Skeletal muscle tissue (tissue), 4 donors: ENCODE data around the gene GPR89A. TPM values are rescaled to one million over a fixed set of nuclear protein-coding genes. Genes with fewer than 3 reads are reported as not detected.
A peak's percentile ranks its signal among the peaks of the same experiment; 100 is the strongest.
"Not testable (repeated sequence)": the region's sequence is repeated elsewhere in the genome, so short reads cannot be mapped to it uniquely, and the experiment has no call there.

Source experiments
- H3K27ac ChIP-seq: one replicate; pipeline ENCODE4 v1.7.0; 2013; ENCODE audit warnings: mild to moderate bottlenecking, low read depth, low read length, inconsistent platforms
- H3K27me3 ChIP-seq, 3 donors: one replicate each; pipeline ENCODE4 v1.7.0; 2013; ENCODE audit warnings: low read length in 3 of 3; ENCODE audit not compliant: control insufficient read depth in 3 of 3, insufficient read depth in 3 of 3
- H3K36me3 ChIP-seq, 3 donors: one replicate each; pipeline ENCODE4 v1.7.0; 2013; ENCODE audit warnings: low read length in 3 of 3; ENCODE audit not compliant: control insufficient read depth in 3 of 3, insufficient read depth in 3 of 3
- H3K4me1 ChIP-seq, 3 donors: one replicate each; pipeline ENCODE4 v1.7.0; 2013; ENCODE audit warnings: low read length in 3 of 3, mild to moderate bottlenecking in 3 of 3; ENCODE audit not compliant: control insufficient read depth in 3 of 3, insufficient read depth in 3 of 3
- H3K4me3 ChIP-seq, 3 donors: one replicate each; pipeline ENCODE4 v1.7.0; 2013; ENCODE audit warnings: low read length in 3 of 3
- H3K9ac ChIP-seq, 3 donors: one replicate each; pipeline ENCODE4 v1.7.0; 2013; ENCODE audit warnings: low read length in 3 of 3, mild to moderate bottlenecking in 3 of 3, moderate library complexity in 2 of 3, low read depth in 1 of 3
- H3K9me3 ChIP-seq, 3 donors: one replicate each; pipeline ENCODE4 v1.7.0; 2013; ENCODE audit warnings: low read length in 3 of 3; ENCODE audit not compliant: control insufficient read depth in 3 of 3
- total RNA-seq: library from RNA; depleted of rRNA; stranded (reverse); fragments of >200 nt; gene quantifications from one replicate; pipeline ENCODE4 v1.2.3, GENCODE V29; 2014
- donor health status: Osteomylitis.

Gene GPR89A
- total RNA-seq: 24.5 TPM

DNA sequence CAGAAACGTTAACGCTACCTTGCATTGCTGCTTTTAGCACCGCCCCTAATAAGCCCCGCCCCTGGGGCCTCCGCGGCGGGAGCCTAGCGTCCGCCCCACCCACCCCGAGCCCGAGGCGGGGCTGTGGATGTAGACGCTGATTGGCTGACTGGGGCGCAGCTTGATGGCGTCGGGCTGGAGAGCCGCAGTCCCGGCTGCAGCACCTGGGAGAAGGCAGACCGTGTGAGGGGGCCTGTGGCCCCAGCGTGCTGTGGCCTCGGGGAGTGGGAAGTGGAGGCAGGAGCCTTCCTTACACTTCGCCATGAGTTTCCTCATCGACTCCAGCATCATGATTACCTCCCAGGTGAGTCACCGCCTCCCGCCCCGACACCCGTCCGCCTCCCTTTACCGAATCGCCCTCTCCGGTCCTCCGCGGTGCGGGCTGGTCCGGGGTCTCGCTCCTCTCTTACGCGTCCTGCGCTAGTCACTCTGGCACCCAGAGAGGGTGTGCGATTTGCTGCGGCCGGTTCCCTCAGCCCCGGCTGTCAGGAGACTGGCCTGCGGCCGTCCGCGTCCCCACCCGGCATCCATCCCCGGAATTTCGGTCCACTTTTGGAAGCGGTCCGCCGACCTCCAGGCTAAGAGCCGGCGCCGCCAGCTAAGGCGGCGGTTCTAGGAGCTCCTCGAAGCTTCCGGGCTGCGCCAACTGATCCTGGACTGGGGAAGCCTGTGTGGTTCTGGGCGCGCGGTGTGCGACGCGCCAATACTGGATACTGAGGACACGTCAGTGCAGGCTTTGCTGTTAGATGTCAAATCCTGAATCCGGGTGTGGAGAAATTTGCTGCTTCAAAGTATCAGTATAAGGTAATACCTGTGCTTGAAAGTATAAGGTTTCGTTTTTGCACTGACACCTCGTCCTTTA lies at the start of gene GPR89A:
TSS of gene GPR89A (plus strand) at position 156 of the 901 bp plus-strand sequence. CDS start at position 302, 146 bp downstream.
- Histone ChIP-seq H3K27ac (peak within 1 kb of the TSS; percentile 58), H3K9ac (peak within 1 kb of the TSS; percentile 70 to 85 (median 78)), H3K4me3 (peak within 1 kb of the TSS; percentile 81 to 88 (median 84))
- not testable (repeated sequence) for H3K27me3 ChIP-seq, H3K9me3 ChIP-seq, H3K36me3 ChIP-seq, H3K4me1 ChIP-seq

DNA sequence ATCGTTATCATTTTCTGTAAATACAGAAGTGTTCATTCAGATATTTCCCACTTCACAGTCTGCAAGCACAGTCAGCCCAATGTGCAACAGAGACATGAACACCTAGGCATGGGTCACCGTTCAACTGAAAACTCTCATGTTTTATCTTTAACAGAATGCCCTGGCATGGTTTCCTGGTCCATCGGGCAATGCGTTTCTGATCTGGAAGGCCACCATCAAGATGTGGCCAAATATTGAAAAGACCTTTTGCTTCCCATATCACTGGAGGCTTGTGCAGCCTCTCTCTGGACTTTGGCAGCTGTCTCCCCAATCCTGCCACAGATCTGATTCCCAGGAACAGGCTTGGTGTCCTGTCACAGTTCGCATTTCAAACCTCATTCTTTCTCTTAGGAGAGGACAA lies 21.0 kb upstream of the GPR89A start:
- H3K36me3 ChIP-seq, H3K9ac ChIP-seq, H3K4me1 ChIP-seq, H3K9me3 ChIP-seq, H3K27ac ChIP-seq, H3K27me3 ChIP-seq, H3K4me3 ChIP-seq: not testable (repeated sequence)

DNA sequence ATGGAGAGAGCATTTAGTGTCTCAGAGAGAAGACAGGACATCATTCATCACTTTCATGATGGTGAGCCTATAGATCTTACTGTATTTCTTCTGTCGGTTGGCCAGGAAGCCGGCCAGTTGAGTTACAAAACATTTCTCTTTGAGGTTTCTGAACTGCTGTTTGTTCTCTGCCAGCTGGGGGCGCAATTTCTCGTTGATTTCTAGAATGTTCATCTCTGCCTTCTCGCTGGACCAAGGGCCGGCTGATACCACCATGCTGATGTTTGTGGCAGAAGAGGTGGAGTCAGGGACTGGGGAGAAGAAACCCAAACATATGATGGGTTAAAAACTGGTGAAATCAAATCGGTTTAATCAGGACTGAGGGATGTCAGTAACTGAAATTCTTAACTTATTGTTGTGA lies 17.0 kb upstream of the GPR89A start:
- H3K27ac ChIP-seq, H3K4me1 ChIP-seq, H3K27me3 ChIP-seq, H3K4me3 ChIP-seq, H3K36me3 ChIP-seq, H3K9me3 ChIP-seq, H3K9ac ChIP-seq: not testable (repeated sequence)

DNA sequence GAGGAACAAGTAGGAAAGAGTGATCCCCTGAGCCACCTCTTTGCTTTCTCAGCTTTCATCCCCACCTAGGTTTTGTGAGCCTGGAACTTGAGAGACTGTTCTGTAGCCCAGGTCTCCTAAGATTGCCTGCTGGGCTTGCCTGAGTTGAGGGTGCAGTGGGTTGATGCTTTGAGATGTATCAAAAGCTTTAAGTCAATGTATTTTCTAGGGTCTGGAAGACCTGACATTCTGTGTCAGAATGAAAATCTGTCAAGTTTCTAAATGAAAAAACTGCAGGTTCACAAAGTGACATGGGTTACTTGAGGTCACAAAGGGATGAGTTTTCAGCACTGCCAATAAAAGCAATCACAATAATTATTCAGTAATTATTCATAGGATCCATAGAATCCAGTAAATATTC lies 15.4 kb upstream of the GPR89A start:
- not testable (repeated sequence) for H3K27me3 ChIP-seq, H3K27ac ChIP-seq, H3K9me3 ChIP-seq, H3K4me1 ChIP-seq, H3K4me3 ChIP-seq, H3K9ac ChIP-seq, H3K36me3 ChIP-seq

DNA sequence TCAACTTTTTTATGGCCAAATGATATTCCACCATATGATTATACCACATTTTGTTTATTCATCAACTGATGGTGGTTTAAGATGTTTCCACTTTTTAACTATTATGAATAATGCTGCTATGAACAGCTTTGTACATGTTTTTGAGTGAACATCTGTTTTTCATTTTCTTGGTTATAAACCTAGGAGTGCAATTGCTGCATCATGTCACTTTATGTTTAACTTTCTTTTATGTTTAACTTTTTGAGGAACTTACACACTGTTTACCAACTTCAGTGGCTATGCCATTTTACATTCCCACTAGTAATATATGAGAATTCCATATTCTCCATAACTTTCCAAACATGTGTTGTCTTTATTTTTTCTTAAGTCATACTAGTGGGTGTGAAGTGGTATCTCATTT lies 12.4 kb upstream of the GPR89A start:
- H3K27me3 ChIP-seq, H3K27ac ChIP-seq, H3K9ac ChIP-seq, H3K9me3 ChIP-seq, H3K4me3 ChIP-seq, H3K36me3 ChIP-seq, H3K4me1 ChIP-seq: not testable (repeated sequence)

DNA sequence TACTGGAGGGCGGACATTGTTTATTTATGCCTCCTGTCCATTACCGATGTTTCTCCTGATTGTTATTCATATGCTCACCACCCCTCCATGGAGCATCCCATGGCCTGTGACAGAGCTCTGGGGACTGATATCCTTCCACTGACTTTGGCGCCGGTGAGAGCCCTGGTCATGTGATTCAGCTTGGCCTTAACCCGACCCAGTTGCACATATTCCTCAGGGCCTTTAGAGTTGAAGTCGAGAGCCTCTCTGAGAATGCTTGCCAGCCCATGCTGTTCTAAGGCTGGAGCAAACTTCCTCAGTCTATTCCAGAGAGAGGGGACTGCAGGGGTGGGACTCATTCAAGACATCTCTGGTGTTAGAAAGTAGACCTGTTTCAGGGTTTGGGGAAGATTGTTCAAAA lies 11.6 kb upstream of the GPR89A start:
- H3K9me3 ChIP-seq, H3K36me3 ChIP-seq, H3K27ac ChIP-seq, H3K27me3 ChIP-seq, H3K9ac ChIP-seq, H3K4me3 ChIP-seq, H3K4me1 ChIP-seq: not testable (repeated sequence)

DNA sequence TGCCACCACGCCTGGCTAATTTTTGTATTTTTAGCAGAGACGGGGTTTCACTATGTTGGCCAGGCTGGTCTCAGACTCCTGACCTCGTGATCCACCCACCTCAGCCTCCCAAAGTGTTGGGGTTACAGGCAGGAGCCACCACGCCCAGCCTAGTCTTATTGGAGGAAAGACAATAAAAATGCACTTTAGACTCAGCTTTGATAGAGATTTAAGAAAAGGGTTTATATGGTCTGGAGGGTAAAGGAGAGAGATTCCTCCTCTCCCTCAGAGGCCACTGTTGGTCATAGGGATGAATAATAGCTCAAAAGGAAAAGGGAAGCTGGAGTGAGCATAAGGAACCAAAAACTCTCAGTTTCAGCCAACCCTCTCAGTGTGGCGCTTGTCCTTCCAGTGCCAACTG lies 8.4 kb upstream of the GPR89A start:
- H3K9ac ChIP-seq, H3K27me3 ChIP-seq, H3K4me3 ChIP-seq, H3K27ac ChIP-seq, H3K9me3 ChIP-seq, H3K36me3 ChIP-seq, H3K4me1 ChIP-seq: not testable (repeated sequence)

DNA sequence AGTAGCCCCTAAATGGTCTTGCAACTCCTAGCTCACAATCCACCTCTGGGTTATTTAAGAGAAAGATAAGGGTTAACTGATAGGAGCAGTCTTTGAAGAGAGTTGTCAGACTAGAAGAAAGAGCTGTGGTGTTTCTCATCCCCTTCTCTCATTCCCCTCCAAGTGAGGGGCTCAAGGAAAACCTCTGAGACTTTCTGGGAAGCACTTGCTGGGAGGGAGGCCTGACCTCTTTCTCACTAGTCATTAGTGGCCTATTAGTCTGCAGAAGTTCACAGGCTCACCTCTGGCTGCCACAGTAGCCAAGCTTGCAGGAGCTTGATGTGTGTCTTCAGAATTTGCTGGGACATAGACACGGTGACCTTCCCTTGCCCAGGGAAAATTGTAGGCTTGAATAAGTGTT lies 6.2 kb upstream of the GPR89A start:
- no peaks in the 10 kb centered on the region for H3K9me3 ChIP-seq
- H3K36me3 ChIP-seq: no peaks in the 10 kb centered on the region
- H3K27me3 ChIP-seq: no peaks in the 10 kb centered on the region
- H3K27ac ChIP-seq: no peak overlapping the region
- H3K4me1 ChIP-seq: no peaks in the 10 kb centered on the region
- H3K9ac ChIP-seq: no peak overlapping the region
- no peak overlapping the region for H3K4me3 ChIP-seq

DNA sequence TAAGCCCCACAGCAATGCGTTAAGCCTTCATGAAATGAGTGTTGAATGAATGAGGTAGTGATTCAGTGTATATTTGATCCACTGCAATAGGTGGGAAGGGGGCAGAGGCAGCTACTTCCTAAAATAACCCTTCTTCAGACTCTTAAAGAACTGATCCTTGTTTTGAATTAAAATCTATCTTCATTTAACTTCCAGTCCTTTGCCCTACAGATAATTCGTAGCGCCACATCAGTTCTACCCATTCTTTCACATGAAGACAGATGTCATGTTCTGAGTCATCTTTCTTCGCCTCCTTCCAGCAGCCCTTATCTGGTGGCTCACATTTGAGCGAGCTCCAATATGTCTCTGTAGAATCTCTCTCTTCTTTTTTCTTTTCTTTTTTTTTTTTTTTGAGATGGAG lies 948 bp upstream of the GPR89A start:
- not testable (repeated sequence) for H3K27ac ChIP-seq, H3K4me1 ChIP-seq, H3K9me3 ChIP-seq, H3K27me3 ChIP-seq, H3K36me3 ChIP-seq, H3K9ac ChIP-seq, H3K4me3 ChIP-seq

DNA sequence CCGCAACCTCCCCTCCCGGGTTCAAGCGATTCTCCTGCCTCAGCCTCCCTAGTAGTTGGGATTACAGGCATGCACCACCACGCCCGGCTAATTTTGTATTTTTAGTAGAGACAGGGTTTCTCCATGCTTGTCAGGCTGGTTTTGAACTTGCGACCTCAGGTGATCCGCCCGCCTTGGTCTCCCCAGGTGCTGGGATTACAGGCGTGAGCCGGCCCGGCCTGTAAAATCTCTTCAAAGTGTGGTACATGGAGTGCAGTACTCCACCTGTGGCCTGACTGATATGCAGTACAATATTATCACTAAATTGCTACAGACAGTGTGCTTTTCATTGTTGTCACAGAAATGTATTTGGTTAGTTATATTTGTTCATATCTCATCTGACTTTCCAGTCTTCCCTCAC lies 499 bp upstream of the GPR89A start:
- H3K9ac ChIP-seq, H3K27me3 ChIP-seq, H3K4me1 ChIP-seq, H3K9me3 ChIP-seq, H3K36me3 ChIP-seq, H3K27ac ChIP-seq, H3K4me3 ChIP-seq: not testable (repeated sequence)
